Activated B cell treated with CpG ODN at 0.5 μM for 24 hours (primary cell): ENCODE measurements around the gene CNTNAP2. TPM values are rescaled to one million over a fixed set of nuclear protein-coding genes. Genes with fewer than 3 reads are reported as not detected.

ENCODE experiments used
- ATAC-seq: fragments of 200-7000 bp; cut with Tn5 transposase; one replicate; pipeline ENCODE4 v1.10.0; 2021; ENCODE audit warnings: low read depth, mild to moderate bottlenecking, moderate library complexity
- CTCF ChIA-PET: fragments of 350-600 bp; sonication (Branson Sonifier 250); formaldehyde crosslinking; loops from one replicate; lab custom pipeline; 2021; ENCODE audit warnings: antibody characterized with exemption; lab: Charles Lee
- POLR2A ChIA-PET: fragments of 350-600 bp; sonication (Branson Sonifier 250); formaldehyde crosslinking; loops from one replicate; lab custom pipeline; 2021; ENCODE audit warnings: antibody characterized with exemption; lab: Charles Lee
- DNase-seq: peaks from one replicate; pipeline ENCODE4 v3.0.0; 2022
- H3K27ac Mint-ChIP-seq: one replicate; pipeline ENCODE4 v1.8.0; 2020; ENCODE audit warnings: mixed read lengths
- H3K27me3 Mint-ChIP-seq: one replicate; pipeline ENCODE4 v1.8.0; 2021; ENCODE audit warnings: mixed read lengths
- H3K36me3 Mint-ChIP-seq: one replicate; pipeline ENCODE4 v1.8.0; 2021; ENCODE audit warnings: low read depth, mixed read lengths
- H3K4me1 Mint-ChIP-seq: one replicate; pipeline ENCODE4 v1.8.0; 2021; ENCODE audit warnings: mixed read lengths
- H3K4me3 Mint-ChIP-seq: one replicate; pipeline ENCODE4 v1.8.0; 2020; ENCODE audit warnings: mild to moderate bottlenecking, mixed read lengths
- H3K9me3 Mint-ChIP-seq: one replicate; pipeline ENCODE4 v1.8.0; 2020; ENCODE audit warnings: mixed read lengths
- intact Hi-C: fragments of 100-400 bp; cut with micrococcal nuclease; formaldehyde crosslinking; loops from one replicate; pipeline ENCODE4 v1.15.1; 2024
- total RNA-seq: library from RNA; stranded (reverse); gene quantifications from 2 replicates; pipeline ENCODE4 v1.2.3, GENCODE V29; 2022
- TF ChIP-seq, protein P1 (sequence below): fragments of 200-600 bp; IDR thresholded peaks from one replicate; pipeline ENCODE4 v1.8.0; 2022; ENCODE audit warnings: antibody characterized with exemption, mild to moderate bottlenecking

Gene CNTNAP2
- total RNA-seq, 1 donor from 2014 or later = 0.84 TPM

- H3K27ac Mint-ChIP-seq = no peak overlapping the region
- H3K27me3 Mint-ChIP-seq = peaks cover 6% of the 10 kb centered on the region
- no peaks in the 10 kb centered on the region for H3K9me3 Mint-ChIP-seq
- CTCF ChIA-PET = no interaction called here
- ATAC-seq (no peak), DNase-seq (no peak)
- POLR2A ChIA-PET = no interaction called here
- no peaks in the 10 kb centered on the region for H3K36me3 Mint-ChIP-seq
- intact Hi-C loops = no loop called here
- no peaks in the 10 kb centered on the region for H3K4me1 Mint-ChIP-seq
- TF ChIP-seq, protein P1, sequence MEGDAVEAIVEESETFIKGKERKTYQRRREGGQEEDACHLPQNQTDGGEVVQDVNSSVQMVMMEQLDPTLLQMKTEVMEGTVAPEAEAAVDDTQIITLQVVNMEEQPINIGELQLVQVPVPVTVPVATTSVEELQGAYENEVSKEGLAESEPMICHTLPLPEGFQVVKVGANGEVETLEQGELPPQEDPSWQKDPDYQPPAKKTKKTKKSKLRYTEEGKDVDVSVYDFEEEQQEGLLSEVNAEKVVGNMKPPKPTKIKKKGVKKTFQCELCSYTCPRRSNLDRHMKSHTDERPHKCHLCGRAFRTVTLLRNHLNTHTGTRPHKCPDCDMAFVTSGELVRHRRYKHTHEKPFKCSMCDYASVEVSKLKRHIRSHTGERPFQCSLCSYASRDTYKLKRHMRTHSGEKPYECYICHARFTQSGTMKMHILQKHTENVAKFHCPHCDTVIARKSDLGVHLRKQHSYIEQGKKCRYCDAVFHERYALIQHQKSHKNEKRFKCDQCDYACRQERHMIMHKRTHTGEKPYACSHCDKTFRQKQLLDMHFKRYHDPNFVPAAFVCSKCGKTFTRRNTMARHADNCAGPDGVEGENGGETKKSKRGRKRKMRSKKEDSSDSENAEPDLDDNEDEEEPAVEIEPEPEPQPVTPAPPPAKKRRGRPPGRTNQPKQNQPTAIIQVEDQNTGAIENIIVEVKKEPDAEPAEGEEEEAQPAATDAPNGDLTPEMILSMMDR = no peak
- no peak overlapping the region for H3K4me3 Mint-ChIP-seq
These were observed 2070.9 kb downstream of the CNTNAP2 start for GRCh38 chr7:148187471-148187870.

GRCh38 chr7:148191391-148192065 is 2074.9 kb downstream of the CNTNAP2 start:
- CTCF ChIA-PET = no interaction called here
- Mint-ChIP-seq H3K4me3 (no peak overlapping the region), H3K36me3 (no peaks in the 10 kb centered on the region), H3K27me3 (peaks cover 2% of the 10 kb centered on the region), H3K9me3 (no peaks in the 10 kb centered on the region), H3K4me1 (no peaks in the 10 kb centered on the region), H3K27ac (no peak overlapping the region)
- POLR2A ChIA-PET = no interaction called here
- no peak for ATAC-seq
- intact Hi-C loops = no loop called here
- TF ChIP-seq, protein P1 = no peak
- no peak for DNase-seq

- ChIA-PET POLR2A (no interaction called here), CTCF (no interaction called here)
- ATAC-seq (no peak), DNase-seq (no peak)
- Mint-ChIP-seq H3K36me3 (no peaks in the 10 kb centered on the region), H3K4me3 (no peak overlapping the region), H3K4me1 (no peaks in the 10 kb centered on the region), H3K9me3 (no peaks in the 10 kb centered on the region), H3K27me3 (peaks cover 2% of the 10 kb centered on the region), H3K27ac (no peak overlapping the region)
- intact Hi-C loops = no loop called here
- TF ChIP-seq, protein P1 = no peak
These were observed 2075.9 kb downstream of the CNTNAP2 start for GRCh38 chr7:148192491-148192890.

DNA sequence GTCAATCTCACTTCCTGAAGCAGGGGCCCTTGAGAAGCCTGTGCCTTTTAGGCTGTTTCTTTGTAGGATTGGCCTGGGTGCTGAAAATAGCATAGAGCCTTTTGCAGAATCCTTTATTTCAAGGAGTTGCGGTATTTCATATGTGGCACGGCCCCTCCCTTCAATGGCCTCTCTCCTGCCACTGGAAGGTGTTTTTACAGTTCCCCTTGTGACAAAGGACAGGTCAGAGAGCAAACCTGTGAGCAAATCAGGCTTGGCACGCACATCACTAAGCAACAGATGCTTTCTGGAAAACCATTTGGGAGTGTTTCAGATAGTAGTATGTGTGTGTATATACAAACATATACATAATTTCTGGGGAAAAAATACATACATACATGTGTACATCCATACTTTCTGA is 2085.4 kb downstream of the CNTNAP2 start:
- DNase-seq (no peak), ATAC-seq (no peak)
- Mint-ChIP-seq H3K9me3 (no peaks in the 10 kb centered on the region), H3K27me3 (peaks cover 9% of the 10 kb centered on the region), H3K4me1 (no peaks in the 10 kb centered on the region), H3K4me3 (no peak overlapping the region), H3K36me3 (no peaks in the 10 kb centered on the region), H3K27ac (no peak overlapping the region)
- TF ChIP-seq, protein P1 = no peak
- ChIA-PET POLR2A (no interaction called here), CTCF (no interaction called here)
- intact Hi-C loops = no loop called here

GRCh38 chr7:148204639-148205304 is 2088.2 kb downstream of the CNTNAP2 start:
- intact Hi-C loops = no loop called here
- POLR2A ChIA-PET = no interaction called here
- DNase-seq = no peak
- CTCF ChIA-PET = no interaction called here
- Mint-ChIP-seq H3K4me1 (no peaks in the 10 kb centered on the region), H3K4me3 (no peak overlapping the region), H3K9me3 (no peaks in the 10 kb centered on the region), H3K27me3 (peaks cover 12% of the 10 kb centered on the region), H3K36me3 (no peaks in the 10 kb centered on the region), H3K27ac (no peak overlapping the region)
- TF ChIP-seq, protein P1 = no peak
- no peak for ATAC-seq
